Measurements from ENCODE around the gene TMEM163.

DNA sequence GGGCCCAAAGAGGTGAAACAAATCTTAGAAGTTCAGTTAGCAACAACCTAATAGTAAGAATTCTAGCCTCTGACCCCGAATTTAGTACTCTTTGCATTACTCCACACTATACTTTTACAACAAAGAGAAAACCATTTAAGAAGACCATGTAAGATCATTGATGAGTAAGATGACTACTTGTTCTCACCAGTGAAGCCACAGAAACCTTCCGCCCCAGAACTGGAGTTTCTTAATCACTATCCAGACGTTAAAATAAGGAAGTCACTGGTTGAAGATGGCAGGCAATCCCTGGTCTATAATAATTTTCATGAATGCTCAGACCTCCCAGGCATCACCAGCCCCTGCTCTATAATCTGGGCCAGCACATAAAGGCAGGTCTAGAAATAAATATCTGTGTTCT is 95.0 kb downstream of the TMEM163 start:
- TF ChIP-seq POLR2A (IDR thresholded peaks at IDR 0.05; ENCODE audit: low read length) (no peak), GATA1 (IDR thresholded peaks at IDR 0.05; ENCODE audit: low read depth, low read length) (no peak)
